ENCODE data around the gene GON4L. TPM values are rescaled to one million over a fixed set of nuclear protein-coding genes. Genes with fewer than 3 reads are reported as not detected.

The GON4L gene
- total RNA-seq, 1 donor from 2014 or later: 19.9 TPM

GRCh38 chr1:155882235-155882634 is 25.2 kb upstream of the GON4L start:
- no peaks in the 10 kb centered on the region for H3K27me3 ChIP-seq
- TF ChIP-seq CTCF (IDR thresholded peaks at IDR 0.05): no peak
- H3K36me3 ChIP-seq: peaks cover 41 to 71% of the 10 kb centered on the region in 2 donors
- DNase-seq (ENCODE audit: low spot score in 2 of 2): no peak
- no peaks in the 10 kb centered on the region for H3K4me1 ChIP-seq
- H3K27ac ChIP-seq: no peak overlapping the region
- intact Hi-C loops (cut with DNase I): no loop called here
- no peak overlapping the region for H3K4me3 ChIP-seq
- H3K9me3 ChIP-seq: no peaks in the 10 kb centered on the region

- Histone ChIP-seq H3K36me3 (peaks cover 36 to 67% of the 10 kb centered on the region in 2 donors), H3K27me3 (no peaks in the 10 kb centered on the region), H3K9me3 (no peaks in the 10 kb centered on the region), H3K4me1 (no peaks in the 10 kb centered on the region), H3K27ac (no peak overlapping the region), H3K4me3 (no peak overlapping the region)
- intact Hi-C loops (cut with DNase I): no loop called here
- no peak for TF ChIP-seq CTCF (IDR thresholded peaks at IDR 0.05)
- DNase-seq (ENCODE audit: low spot score in 2 of 2): no peak
Observed at GRCh38 chr1:155880950-155881349, 23.9 kb upstream of the GON4L start.

- no peak for DNase-seq (ENCODE audit: low spot score in 2 of 2)
- TF ChIP-seq CTCF (IDR thresholded peaks at IDR 0.05): no peak
- no peaks in the 10 kb centered on the region for H3K9me3 ChIP-seq
- intact Hi-C loops (cut with DNase I): no loop called here
- peaks cover 32 to 63% of the 10 kb centered on the region in 2 donors for H3K36me3 ChIP-seq
- H3K27ac ChIP-seq: no peak overlapping the region
- no peaks in the 10 kb centered on the region for H3K4me1 ChIP-seq
- no peak overlapping the region for H3K4me3 ChIP-seq
- H3K27me3 ChIP-seq: no peaks in the 10 kb centered on the region
Observed at GRCh38 chr1:155880251-155880650, 23.2 kb upstream of the GON4L start.

- Histone ChIP-seq H3K4me3 (no peak overlapping the region), H3K9me3 (no peaks in the 10 kb centered on the region), H3K36me3 (peaks cover 29 to 53% of the 10 kb centered on the region in 2 donors), H3K27me3 (no peaks in the 10 kb centered on the region), H3K27ac (no peak overlapping the region), H3K4me1 (no peaks in the 10 kb centered on the region)
- TF ChIP-seq CTCF (IDR thresholded peaks at IDR 0.05): no peak
- DNase-seq (ENCODE audit: low spot score in 2 of 2): no peak
- intact Hi-C loops (cut with DNase I): no loop called here
Observed at GRCh38 chr1:155877945-155878344, 20.9 kb upstream of the GON4L start.

GRCh38 chr1:155873860-155874259 is 16.8 kb upstream of the GON4L start:
- peaks cover 2 to 12% of the 10 kb centered on the region in 2 donors for H3K4me1 ChIP-seq
- DNase-seq (ENCODE audit: low spot score in 2 of 2): no peak

More at GRCh38 chr1:155873860-155874259, 16.8 kb upstream of the GON4L start:
- no peaks in the 10 kb centered on the region for H3K27me3 ChIP-seq
- no peak for TF ChIP-seq CTCF (IDR thresholded peaks at IDR 0.05)
- H3K36me3 ChIP-seq: peaks cover 8 to 36% of the 10 kb centered on the region in 2 donors
- H3K4me3 ChIP-seq: no peak overlapping the region
- intact Hi-C loops (cut with DNase I): no loop called here
- no peaks in the 10 kb centered on the region for H3K9me3 ChIP-seq
- no peak overlapping the region for H3K27ac ChIP-seq
